ENCODE results near the gene TJP1. TPM values are rescaled to one million over a fixed set of nuclear protein-coding genes. Genes with fewer than 3 reads are reported as not detected.

Gene TJP1
- total and polyA plus RNA-seq, 2 donors (not counting 1 experiment from before 2014, with no cell fraction given) = 0.10 TPM; not detected in 1

DNA sequence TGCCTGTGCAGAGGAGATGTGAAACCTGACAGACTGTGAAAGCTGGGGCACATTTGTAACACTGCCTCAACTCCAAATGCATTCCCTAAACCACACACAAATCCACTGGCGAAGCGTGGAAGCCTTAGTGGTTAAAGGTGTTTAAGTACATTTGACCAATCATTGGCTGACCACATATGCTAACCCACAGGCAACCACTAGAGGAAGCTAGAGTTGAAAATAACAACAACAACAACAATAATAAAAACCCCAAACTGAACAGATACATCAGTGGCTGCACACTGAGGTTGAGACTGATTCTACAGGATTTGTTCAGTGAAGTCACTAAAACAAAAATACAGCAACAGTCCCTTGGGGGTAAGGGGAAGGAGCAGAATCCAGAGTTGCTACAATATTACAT lies 129.7 kb downstream of the TJP1 start:
- Mint-ChIP-seq H3K27ac (no peak overlapping the region), H3K4me1 (no peaks in the 10 kb centered on the region), H3K4me3 (no peak overlapping the region), H3K27me3 (no peaks in the 10 kb centered on the region), H3K9me3 (ENCODE audit: insufficient read depth) (peaks cover 4% of the 10 kb centered on the region)
- no peak overlapping the region for H3K4me2 ChIP-seq (replicated peaks; ENCODE audit: low read depth, low read length, poor library complexity, severe bottlenecking)
- POLR2A ChIA-PET = no interaction called here
- H3K4me1 ChIP-seq (ENCODE audit: control insufficient read depth in 2 of 2, insufficient read depth in 2 of 2, low read length in 2 of 2) = no peaks in the 10 kb centered on the region
- intact Hi-C loops (cut with micrococcal nuclease) = no loop called here
- DNase-seq = no peak
- H3K27ac ChIP-seq (ENCODE audit: low read length in 2 of 2) = no peak overlapping the region
- no peak for ATAC-seq (ENCODE audit: low read depth)
- TF ChIP-seq CTCF (IDR thresholded peaks at IDR 0.05) = no peak
- no peak for TF ChIP-seq EZH2 (IDR thresholded peaks at IDR 0.05; ENCODE audit: borderline replicate concordance, insufficient read depth, low read depth, low read length, poor library complexity, severe bottlenecking)
- H3K9me3 ChIP-seq (ENCODE audit: control extremely low read depth in 1 of 3, control insufficient read depth in 2 of 3, insufficient read depth in 1 of 3, low read length in 2 of 3) = peaks cover 0 to 26% (median 0%) of the 10 kb centered on the region in 3 donors
- no peak overlapping the region for H3K4me3 ChIP-seq (ENCODE audit: control extremely low read depth in 1 of 5, extremely low read depth in 1 of 5, insufficient read depth in 1 of 5, low read depth in 2 of 5, low read length in 4 of 5)
- H2AFZ ChIP-seq (ENCODE audit: insufficient read depth, low read depth, low read length, poor library complexity, severe bottlenecking) = no peak overlapping the region
- no peaks in the 10 kb centered on the region for H4K20me1 ChIP-seq (ENCODE audit: control insufficient read depth, insufficient read depth, low read length, poor library complexity, severe bottlenecking)
- H3K36me3 ChIP-seq (replicated peaks in 1 of 2; ENCODE audit: control extremely low read depth in 1 of 2, control insufficient read depth in 1 of 2, extremely low read depth in 1 of 2, insufficient read depth in 2 of 2, low read length in 1 of 2) = no peaks in the 10 kb centered on the region
- no peaks in the 10 kb centered on the region for H3K27me3 ChIP-seq (replicated peaks in 1 of 4; ENCODE audit: control extremely low read depth in 1 of 4, control insufficient read depth in 3 of 4, insufficient read depth in 4 of 4, low read length in 3 of 4)
- no peaks in the 10 kb centered on the region for H3K79me2 ChIP-seq (ENCODE audit: control insufficient read depth, insufficient read depth, low read length)
- no peak overlapping the region for H3K9ac ChIP-seq (ENCODE audit: low read length)
- CTCF ChIA-PET = no interaction called here
- WGBS (ENCODE audit: insufficient coverage) = no CpG with 5 or more reads among the region's 2 CpGs

- H3K27me3 ChIP-seq (replicated peaks in 1 of 4; ENCODE audit: control extremely low read depth in 1 of 4, control insufficient read depth in 3 of 4, insufficient read depth in 4 of 4, low read length in 3 of 4) = no peaks in the 10 kb centered on the region
- H2AFZ ChIP-seq (ENCODE audit: insufficient read depth, low read depth, low read length, poor library complexity, severe bottlenecking) = no peak overlapping the region
- TF ChIP-seq EZH2 (IDR thresholded peaks at IDR 0.05; ENCODE audit: borderline replicate concordance, insufficient read depth, low read depth, low read length, poor library complexity, severe bottlenecking) = no peak
- no peak for TF ChIP-seq CTCF (IDR thresholded peaks at IDR 0.05)
- H3K4me1 ChIP-seq (ENCODE audit: control insufficient read depth in 2 of 2, insufficient read depth in 2 of 2, low read length in 2 of 2) = no peaks in the 10 kb centered on the region
- no peak overlapping the region for H3K9ac ChIP-seq (ENCODE audit: low read length)
- Mint-ChIP-seq H3K27me3 (no peaks in the 10 kb centered on the region), H3K4me3 (no peak overlapping the region), H3K9me3 (ENCODE audit: insufficient read depth) (peaks cover 5% of the 10 kb centered on the region), H3K27ac (no peak overlapping the region), H3K4me1 (no peaks in the 10 kb centered on the region)
- no peak for DNase-seq
- CTCF ChIA-PET = no interaction called here
- ATAC-seq (ENCODE audit: low read depth) = no peak
- peaks cover 0 to 26% (median 0%) of the 10 kb centered on the region in 3 donors for H3K9me3 ChIP-seq (ENCODE audit: control extremely low read depth in 1 of 3, control insufficient read depth in 2 of 3, insufficient read depth in 1 of 3, low read length in 2 of 3)
- WGBS (ENCODE audit: insufficient coverage) = 81% methylated on average over 5 of the region's 7 CpGs
- no peaks in the 10 kb centered on the region for H4K20me1 ChIP-seq (ENCODE audit: control insufficient read depth, insufficient read depth, low read length, poor library complexity, severe bottlenecking)
- H3K79me2 ChIP-seq (ENCODE audit: control insufficient read depth, insufficient read depth, low read length) = no peaks in the 10 kb centered on the region
- H3K36me3 ChIP-seq (replicated peaks in 1 of 2; ENCODE audit: control extremely low read depth in 1 of 2, control insufficient read depth in 1 of 2, extremely low read depth in 1 of 2, insufficient read depth in 2 of 2, low read length in 1 of 2) = no peaks in the 10 kb centered on the region
- POLR2A ChIA-PET = no interaction called here
- no peak overlapping the region for H3K4me2 ChIP-seq (replicated peaks; ENCODE audit: low read depth, low read length, poor library complexity, severe bottlenecking)
- H3K27ac ChIP-seq (ENCODE audit: low read length in 2 of 2) = no peak overlapping the region
- intact Hi-C loops (cut with micrococcal nuclease) = no loop called here
- no peak overlapping the region for H3K4me3 ChIP-seq (ENCODE audit: control extremely low read depth in 1 of 5, extremely low read depth in 1 of 5, insufficient read depth in 1 of 5, low read depth in 2 of 5, low read length in 4 of 5)
These were observed 131.3 kb downstream of the TJP1 start for GRCh38 chr15:29690765-29691475.

All from B cell (primary cell).